ENCODE results near the gene ADH7.
"Not testable (repeated sequence)": the region's sequence is repeated elsewhere in the genome, so short reads cannot be mapped to it uniquely, and the experiment has no call there.

The ADH7 gene

DNA sequence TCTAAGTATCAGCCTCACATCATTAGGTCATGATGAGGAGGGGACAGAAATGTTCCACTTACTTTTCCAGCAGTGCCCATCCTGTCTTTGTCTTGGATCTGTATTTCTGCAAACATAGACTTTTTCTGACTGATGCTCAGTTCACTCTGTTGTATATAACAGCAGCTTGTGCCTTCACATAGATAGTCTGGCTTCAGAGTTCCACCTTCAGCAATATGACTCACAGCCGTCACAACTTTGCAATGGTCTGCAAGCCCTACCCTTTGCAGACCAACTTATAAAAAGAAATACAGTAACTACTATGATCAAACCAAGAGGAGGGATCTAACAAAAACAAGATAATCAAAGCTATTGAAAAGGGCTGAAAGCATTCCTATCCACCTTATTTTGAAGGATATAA, at the start of gene ADH7:
Gene ADH7, minus strand, starts transcription at position 189 of the 400 bp plus-strand sequence. Its CDS starts 109 bp downstream, at position 80.
- no peak for FAIRE-seq

DNA sequence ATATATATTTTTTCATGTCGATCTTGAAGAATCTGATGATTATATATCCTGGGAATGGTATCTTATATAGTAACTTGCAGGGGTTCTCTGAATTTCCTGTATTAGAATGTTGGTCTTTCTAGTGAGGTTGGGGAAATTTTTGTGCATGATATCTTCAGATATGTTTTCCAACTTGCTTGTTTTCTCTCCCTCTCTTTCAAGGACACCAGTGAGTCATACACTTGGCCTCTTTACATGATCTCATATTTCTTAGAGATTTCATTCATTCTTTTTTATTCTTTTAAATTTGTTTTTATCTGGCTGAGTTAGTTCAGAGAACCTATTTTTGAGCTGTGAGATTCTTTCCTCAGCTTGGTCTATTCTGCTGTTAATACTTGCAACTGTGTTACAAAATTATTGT, 48.5 kb upstream of the ADH7 start:
- no peak for FAIRE-seq

DNA sequence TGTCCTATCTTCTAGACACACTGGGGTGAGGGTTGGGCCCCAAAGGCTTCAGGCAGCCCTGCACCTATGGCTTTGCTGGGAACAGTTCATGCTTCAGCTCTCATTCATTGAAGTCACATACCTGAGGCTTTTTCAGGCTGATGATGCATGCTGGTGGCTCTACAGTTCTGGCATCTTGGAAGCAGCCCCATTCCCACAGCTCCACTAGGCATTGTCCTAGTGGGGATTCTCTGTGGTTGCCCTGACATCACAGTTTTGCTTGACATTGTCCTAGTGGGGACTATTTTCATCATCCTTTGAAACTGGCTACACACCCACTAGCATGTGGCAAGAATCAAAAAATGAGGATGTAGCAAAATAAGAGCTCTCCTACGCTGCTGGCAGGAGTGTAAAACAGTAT, 38.0 kb upstream of the ADH7 start:
- FAIRE-seq: no peak

DNA sequence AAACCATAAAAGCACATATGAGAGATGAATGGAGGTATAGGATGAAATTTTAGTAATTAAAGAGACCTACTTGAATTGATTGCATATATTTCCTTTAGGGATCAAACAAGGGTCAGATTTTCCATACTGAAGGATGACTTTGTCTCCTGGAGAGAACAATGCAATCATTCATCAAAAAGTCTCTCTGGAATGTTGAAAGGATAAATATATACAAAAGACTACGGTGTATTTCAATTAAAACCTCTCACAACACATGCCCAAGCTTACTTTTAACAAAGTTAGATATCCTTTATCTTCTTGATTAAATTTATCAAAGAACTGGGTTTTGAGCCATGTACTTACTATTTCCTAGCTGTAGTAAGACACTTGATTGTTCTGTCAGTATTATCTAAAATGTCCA, 36.8 kb upstream of the ADH7 start:
- no peak for FAIRE-seq

DNA sequence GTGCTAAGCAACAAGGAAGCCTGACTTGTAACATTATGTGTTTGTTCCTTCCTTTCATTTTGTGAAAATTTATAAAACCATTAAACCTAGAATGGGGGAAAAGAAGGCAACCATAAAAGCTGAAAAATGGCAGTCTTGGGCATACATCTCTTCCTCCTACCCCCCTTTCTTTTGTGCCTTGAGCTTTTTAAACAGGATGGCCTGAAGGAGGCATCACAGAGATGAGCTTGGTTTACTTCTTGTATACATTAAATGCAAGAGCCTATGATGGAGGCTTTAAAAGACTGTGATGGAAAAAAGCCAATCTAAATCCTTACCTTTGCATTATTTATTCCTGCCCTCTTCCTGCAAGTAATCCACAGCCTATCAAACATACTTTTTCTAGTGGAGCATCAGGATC, 36.2 kb upstream of the ADH7 start:
- FAIRE-seq: no peak

DNA sequence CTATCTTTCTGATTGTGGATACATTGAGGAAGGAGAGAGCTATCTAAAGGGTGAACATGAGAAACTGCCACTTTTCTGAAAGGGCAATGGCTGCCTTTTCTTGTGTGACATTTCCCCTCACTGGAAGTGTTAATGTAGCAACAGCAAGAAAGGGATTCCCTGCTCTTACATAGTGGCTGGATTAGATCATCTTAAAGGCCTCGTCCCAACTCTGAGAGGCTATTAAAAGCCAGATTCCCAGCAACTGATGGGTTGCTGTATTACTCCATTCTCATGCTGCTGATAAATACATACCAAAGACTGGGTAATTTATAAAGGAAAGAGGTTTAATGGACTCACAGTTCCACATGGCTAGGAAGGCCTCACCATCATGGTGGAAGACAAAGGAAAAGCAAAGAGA, 33.7 kb upstream of the ADH7 start:
- FAIRE-seq: no peak

DNA sequence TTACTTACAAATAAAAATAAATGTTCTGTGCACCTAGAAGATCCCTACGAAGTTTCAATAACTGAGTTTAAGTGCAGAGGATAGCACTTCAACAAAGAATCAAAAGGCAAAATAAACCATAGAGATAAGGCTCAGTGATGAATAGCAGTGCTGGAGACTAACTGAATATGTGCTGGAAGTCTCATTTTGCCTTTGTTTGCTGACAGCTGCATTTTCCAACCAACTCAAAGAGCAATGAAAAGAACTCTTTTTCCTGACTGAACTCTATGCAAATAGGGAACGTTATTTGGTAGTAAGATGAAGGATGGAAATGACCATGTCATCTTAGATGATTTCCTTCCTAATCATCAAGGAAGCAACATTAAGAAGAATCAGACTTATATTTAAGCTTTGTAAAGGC, 32.7 kb upstream of the ADH7 start:
- FAIRE-seq: no peak

DNA sequence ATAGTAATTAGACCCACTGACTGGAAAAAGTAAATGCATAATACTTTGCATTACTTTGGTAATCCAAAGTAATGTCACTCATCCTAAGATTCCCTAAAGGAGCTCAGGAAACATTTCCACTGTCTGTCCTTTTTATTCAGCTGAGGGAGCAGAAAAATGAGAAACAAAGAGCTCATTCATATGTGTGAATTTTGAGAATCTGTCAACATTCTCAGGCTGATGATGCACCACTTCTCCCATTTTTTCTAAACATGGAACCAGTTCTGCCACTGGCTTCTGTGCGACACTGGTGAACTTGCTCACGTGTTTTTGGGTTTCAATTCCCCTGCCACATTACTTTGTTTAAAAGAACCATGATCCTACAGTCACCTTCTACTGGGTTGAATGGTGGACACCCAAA, 28.4 kb upstream of the ADH7 start:
- no peak for FAIRE-seq

DNA sequence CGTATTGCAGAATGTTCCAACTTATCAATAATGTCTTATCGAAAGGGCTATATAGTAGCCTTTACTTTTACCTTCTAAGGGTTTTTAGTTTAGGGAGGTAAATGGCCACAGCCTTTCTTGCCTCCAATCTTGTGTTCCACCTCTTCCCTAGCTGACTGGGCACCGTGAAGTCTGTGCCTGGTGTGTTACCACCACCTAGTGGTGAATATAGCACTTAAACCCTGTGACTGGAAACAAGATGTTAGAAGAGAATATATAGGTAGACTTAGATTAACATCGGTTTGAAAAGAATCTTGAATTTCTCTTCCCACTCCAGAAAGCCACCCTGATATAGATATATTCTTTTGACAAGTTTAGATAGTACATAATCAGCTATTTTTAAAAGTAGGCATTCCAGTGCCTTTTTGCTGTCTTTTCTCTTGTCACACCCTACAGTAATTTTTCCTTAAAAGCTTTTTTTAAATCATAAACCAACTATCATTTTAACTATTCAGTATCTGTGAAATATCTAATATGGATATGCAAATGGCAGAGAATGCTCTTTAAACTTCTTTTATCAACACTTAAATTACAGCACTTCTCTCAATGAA, 27.8 kb upstream of the ADH7 start:
- peak; percentile 74 for FAIRE-seq

DNA sequence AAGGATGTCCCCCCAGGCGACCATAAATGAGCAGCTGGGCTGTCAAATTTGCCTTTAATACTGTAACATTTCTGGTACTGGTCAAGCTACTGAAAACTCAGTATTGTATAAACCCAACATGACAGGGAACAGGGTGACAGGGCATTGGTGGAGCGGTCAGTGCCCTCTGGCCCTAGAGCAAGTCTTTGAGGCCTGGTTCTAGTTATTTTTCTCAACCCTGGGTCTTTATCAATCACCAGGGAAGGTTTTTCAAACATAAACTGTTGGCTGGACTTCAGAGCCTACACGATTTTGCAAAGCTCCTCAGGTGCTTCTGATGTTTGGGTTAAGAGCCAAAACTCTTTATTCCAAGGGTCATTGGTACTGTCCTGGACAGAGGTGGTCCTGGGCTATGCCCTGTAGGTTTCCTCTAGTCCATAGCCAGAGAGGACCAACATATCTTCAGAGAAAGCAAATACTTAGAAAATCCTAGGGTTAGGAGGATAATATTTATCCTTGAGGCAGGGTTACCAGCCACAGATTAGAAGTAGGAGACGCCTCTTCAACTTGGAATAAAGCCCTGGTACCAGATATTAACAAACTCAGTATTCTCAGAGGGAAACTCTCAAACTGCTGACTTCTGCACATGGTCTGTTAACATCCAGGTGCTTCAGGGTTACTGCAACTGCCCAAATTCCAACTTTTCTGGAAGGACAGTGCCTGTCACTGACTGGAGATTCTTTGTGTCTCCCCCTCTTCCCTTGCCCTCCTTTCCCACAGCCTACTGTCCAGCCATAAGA, 26.7 kb upstream of the ADH7 start:
- no peak for FAIRE-seq

DNA sequence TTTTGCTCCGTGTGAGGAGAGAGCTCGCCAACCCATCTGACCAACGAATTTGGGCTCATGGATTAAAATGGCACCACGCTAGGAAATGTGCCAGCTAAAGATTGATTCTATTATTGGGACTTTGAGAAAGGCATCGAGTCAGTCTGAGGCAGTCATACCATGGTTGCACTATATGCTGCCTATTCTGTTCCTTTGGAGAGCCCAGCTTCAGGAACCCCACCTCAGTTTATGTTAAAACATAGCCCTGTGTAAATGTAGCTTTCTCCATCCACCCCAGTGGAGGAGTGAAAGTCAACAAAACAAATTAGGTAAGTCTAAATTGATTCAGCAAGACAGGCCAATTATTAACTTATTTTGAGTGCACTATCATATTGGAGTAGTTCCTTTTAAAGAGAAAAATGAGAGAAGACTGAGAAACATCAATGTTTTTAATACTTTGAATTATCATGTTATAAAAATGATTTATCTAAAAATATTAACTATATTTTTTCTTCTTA, 24.5 kb upstream of the ADH7 start:
- no peak for FAIRE-seq

DNA sequence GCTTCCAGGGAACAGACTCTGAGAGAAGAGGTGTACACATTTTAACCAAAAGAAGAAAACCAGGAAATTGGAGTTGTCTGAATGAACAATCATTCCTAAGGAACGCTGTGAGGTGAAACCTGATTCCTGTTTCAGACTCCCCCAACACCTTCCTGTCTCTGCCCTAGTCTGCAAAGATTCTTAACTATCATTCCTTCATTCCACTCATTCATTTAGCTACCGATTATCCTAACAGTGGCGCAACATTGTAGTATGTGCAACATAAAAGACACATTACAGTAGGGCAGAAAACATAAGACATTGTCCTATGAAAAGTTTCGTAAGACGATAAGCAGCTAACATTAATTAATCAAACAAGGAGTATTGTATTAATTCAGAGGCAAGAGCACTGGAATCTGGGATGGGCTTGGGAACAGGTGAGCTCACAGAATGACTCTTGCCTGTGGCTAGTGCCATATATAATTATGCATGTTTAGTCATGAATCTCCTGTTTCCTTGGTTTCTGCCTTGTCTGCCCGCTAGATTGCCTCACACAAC, 23.8 kb upstream of the ADH7 start:
- FAIRE-seq: no peak

DNA sequence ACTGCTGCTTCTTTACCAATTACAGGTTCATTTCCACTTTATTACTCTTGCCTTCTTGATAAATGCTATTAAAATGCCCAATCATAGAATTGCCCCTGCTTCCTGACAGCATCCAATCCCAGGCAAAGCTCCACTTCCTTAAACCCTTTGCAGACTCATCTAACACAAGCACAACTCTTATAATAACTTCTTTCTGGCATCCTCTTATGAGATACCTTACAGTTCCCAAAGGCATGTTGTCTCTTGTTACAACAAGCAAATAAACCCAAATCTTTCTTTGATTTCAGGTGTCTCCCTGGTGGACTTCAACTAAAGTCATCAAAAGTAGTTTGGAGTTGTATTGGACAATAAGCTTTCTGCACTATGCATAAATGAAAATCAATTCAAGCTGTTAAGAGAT, 22.5 kb upstream of the ADH7 start:
- FAIRE-seq: no peak

DNA sequence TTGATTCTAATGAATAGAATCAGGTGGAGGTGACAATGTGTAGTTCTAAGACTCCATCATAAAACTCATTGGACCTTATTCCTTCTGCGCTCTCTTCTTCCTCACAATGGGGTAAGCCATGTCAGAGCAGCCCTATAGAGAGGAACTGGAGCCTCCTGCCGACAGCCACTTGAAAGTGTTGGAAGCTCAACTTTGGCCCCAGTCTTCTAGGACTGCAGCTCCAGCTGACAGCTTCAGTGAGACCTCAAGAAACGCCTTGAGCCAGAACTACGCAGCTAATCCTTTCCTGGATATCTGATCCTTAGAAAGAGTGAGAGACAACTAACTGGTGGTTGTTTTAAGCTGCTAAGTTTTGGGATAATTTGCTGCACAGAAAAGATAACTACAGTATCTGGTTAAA, 22.1 kb upstream of the ADH7 start:
- no peak for FAIRE-seq

DNA sequence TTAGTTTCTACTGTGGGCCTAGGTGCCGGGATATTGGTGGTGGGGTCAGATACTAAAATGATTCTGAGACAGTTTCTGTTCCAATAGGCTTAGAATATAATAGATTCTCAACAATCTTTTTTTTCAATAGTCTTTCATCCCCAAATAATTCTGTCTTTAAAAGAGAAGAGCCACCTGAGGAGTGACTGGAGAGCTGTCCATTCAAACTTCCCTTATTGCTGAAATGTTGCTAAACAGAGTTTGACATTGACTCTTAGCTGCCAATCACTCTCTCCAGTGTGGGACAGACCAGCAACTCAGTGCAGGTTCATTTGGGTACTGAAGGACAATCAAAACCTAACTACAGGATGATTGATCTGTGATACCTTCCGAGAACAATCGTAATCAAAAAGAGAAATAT, 12.4 kb upstream of the ADH7 start:
- no peak for FAIRE-seq

DNA sequence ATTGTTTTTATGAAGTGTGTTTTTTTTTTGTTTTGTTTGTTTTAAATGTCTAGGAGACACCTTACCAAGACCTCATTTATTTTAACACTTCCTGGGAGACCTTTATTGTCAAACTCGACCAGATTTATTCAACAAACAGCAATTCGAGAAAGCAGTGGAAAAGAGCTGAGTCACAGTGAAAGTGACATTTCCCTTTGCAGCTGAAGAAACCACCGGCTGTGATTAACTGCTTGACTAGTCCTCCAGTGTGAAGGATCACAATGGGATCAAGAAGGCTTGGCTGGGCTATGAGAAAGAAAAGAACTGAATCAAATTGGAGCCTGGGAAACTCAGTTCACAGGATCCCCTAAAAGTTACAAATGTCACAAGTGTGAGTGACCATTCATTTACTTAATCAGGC, 11.9 kb upstream of the ADH7 start:
- no peak for FAIRE-seq

DNA sequence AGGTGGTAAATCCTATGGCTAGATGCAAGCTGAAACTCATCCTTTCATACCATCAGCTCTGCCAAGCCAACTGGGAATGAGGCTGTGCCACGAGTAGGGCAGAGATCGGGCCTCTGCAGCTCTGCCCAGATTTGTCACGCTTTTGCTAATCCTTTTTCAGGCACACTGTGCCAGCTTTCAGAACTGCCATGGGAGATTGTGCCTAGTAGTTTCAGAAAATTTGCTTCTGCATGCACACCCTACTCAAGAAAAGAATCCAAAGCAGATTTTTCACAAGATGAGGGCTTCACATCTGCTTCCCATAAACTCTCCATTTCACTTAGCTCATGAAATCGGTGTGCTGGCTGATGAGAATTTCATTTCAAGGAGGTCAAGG, 3.3 kb upstream of the ADH7 start:
- FAIRE-seq: no peak

DNA sequence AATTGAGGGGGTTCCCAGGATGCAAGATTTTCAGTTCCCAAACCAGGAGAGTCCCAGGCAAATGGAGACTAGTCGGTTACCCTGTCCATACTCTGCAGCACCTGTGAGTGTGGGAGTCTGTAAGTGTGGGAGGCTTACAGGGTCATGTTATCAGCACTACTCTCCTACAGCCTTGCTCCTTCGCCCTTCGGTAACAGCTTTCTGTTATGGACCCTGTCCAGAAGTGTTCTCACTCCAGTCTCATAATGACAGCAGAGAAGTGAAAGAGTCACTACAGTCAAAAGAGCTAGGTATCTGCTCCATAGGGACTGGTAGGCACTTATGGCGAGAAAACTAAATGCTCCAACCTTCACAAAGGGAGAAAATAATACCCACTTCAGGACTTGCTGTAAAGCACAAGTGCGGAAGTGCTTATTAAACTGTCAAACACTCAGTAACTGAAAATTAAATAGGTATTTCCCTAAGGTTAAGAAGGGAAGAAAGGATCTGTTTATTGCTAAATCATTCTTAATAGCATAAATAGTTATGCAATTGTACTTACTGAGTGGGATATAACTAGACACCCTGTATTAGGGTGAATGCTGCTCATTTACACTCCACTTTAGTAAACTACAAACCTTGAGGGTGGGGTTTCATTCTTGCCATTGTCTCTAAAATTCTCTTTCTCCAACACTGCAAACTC, 2.7 kb upstream of the ADH7 start:
- FAIRE-seq: no peak

DNA sequence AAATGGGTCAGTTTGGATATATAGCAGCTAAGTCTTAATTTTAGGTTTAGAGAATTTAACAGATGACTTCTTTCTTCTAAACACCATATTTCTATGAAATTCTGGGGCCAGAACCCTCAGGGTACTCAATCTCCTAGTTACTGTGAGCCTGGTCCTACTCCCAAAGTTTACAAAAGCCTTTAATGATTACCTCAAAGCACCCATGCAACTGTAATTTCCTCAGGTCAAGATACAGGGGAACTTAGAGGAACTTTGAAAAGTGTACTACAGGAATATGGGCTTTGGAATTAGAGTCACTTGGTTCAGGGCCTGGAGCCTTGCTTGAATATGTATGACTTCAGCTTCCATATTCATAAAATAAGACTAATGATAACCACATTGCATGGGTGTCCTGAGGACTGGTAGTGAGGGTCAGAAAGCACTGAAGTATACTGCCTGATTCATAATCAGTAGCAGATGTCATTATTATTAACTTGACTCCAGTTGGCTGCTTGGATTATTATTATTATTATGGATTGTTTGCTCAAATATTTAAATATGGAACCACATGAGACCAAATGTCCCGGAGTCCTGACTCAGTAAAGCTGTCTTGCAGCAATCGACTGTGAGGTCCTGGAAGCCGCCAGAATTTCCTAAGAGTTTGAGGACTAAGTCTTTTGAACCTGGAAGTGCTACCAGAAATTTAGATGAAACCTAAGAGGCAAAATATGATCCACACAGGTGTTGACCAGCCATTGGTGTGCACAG, 2.0 kb upstream of the ADH7 start:
- FAIRE-seq: no peak

DNA sequence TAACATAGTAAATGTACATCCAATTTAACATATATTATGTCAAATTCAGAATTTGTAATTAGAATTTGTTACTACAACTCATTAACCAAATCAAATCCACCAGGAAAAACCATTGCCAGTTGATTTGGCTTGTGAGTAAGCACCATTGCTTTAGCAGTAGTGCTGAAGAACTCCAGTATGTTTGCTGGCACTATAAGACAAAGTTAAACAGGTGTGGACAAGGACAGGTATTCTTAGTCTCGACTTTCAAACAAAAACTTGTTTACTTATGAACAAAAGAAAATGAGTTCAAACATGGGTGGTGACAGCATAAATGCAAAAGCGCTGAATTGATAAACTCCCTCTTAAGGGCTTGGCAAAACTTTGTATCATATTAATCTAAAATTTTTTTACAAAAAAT, 1.3 kb upstream of the ADH7 start:
- no peak for FAIRE-seq

DNA sequence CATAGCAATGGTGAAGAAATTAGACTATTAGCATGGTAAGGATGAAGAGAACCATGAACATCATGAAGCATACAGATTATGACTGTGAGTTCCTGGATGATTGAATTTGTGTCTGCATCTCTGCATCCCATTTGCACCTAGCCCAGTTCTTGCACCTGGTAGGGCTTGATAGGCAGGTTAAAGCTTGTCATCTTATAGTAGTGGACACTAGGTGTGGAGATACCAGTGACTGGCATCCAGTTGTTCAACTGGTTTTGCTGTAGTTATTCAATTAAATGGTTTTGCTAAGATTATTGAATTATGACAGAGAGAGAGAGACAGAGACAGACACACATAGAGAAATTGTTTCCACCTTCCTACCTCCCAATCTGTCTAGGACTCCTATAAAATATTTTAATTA, 5.0 kb downstream of the ADH7 start:
- FAIRE-seq: no peak

DNA sequence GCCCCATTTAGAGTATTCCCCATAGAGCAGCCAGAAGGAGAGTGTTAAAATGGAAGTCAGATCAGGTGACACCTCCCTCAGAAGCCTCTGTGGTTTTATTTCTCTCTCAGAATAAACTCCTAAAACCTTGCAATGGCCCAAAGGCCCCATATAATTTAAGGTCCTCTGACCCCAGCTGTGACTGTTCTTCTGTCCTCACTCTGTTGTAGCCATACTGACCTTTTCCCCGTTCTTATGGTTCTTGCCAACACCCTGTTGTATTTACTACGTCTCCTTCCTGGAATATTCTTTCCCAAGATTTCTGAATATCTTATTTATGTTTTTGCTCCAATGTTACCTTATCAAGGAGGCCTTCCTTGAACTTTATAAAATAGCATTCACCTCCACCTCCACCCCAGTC, 18.0 kb downstream of the ADH7 start:
- no peak for FAIRE-seq

DNA sequence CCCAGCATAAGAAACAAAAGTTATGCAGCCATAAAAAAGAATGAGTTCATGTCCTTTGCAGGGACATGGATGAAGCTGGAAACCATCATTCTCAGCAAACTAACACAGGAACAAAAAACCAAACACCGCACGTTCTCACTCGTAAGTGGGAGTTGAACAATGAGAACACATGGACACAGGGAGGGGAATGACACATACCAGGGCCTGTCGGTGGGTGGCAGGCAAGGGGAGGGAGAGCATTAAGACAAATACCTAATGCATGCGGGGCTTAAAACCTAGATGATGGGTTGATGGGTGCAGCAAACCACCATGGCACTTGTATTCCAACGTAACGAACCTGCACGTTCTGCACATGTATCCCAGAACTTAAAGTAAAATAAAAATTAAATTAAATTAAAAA, 19.4 kb downstream of the ADH7 start:
- FAIRE-seq: not testable (repeated sequence)
